ENCODE data around the gene EIF3J.
"Not testable (repeated sequence)": the region's sequence is repeated elsewhere in the genome, so short reads cannot be mapped to it uniquely, and the experiment has no call there.

GRCh38 chr15:44560926-44561325 lies 24.0 kb downstream of the EIF3J start:
- TF ChIP-seq CTCF, EZH2 (IDR thresholded peaks at IDR 0.05): not testable (repeated sequence)
